Keratinocyte (primary cell): Measurements from ENCODE around the gene CLEC16A. TPM values are rescaled to one million over a fixed set of nuclear protein-coding genes. Genes with fewer than 3 reads are reported as not detected.

ENCODE experiments used
- DNase-seq: peaks from one replicate; pipeline ENCODE4 v3.0.0-alpha.2; 2011; ENCODE audit warnings: low read depth, missing footprints, low spot score
- FAIRE-seq: peaks from 2 replicates; lab custom pipeline; 2011; peaks lifted over from hg19 to GRCh38; lab: Jason Lieb, UNC
- H2AFZ ChIP-seq: 2 replicates; pipeline ENCODE4 v1.6.0; 2012; ENCODE audit warnings: low read length, control low read depth, inconsistent platforms; ENCODE audit not compliant: control insufficient read depth
- H3K27ac ChIP-seq: 2 replicates; pipeline ENCODE4 v1.5.1; 2011; ENCODE audit warnings: low read length; ENCODE audit not compliant: control insufficient read depth, insufficient read depth
- H3K27me3 ChIP-seq: 3 replicates; pipeline ENCODE4 v1.6.0; 2011; ENCODE audit warnings: low read length; ENCODE audit not compliant: control insufficient read depth, insufficient read depth; ENCODE audit errors: extremely low read depth
- H3K36me3 ChIP-seq, 2 experiments: 2 replicates in 1 of 2; 3 replicates in 1 of 2; pipeline ENCODE4 v1.5.1; 2011; ENCODE audit warnings: low read length in 2 of 2, mild to moderate bottlenecking in 1 of 2; ENCODE audit not compliant: control insufficient read depth in 2 of 2, insufficient read depth in 2 of 2; ENCODE audit errors: extremely low read depth in 1 of 2
- H3K4me1 ChIP-seq: 3 replicates; pipeline ENCODE4 v1.5.1; 2011; ENCODE audit warnings: low read length; ENCODE audit not compliant: control insufficient read depth, insufficient read depth; ENCODE audit errors: extremely low read depth
- H3K4me2 ChIP-seq: 3 replicates; pipeline ENCODE4 v1.6.0; 2011; ENCODE audit warnings: low read depth, low read length; ENCODE audit not compliant: control insufficient read depth, insufficient read depth; ENCODE audit errors: extremely low read depth
- H3K4me3 ChIP-seq, 3 experiments: fragments of 200-600 bp in 1 of 3; sonication (generic) in 1 of 3; 2 replicates in 2 of 3; 3 replicates in 1 of 3; pipeline ENCODE4 v1.5.1; 2011 to 2016; ENCODE audit warnings: low read length in 3 of 3, mild to moderate bottlenecking in 3 of 3, control low read depth in 2 of 3, inconsistent platforms in 1 of 3, low read depth in 1 of 3, mixed read lengths in 1 of 3, mixed run types in 1 of 3, moderate library complexity in 1 of 3; ENCODE audit not compliant: control insufficient read depth in 2 of 3, insufficient read depth in 2 of 3; ENCODE audit errors: extremely low read depth in 1 of 3
- H3K79me2 ChIP-seq: 2 replicates; pipeline ENCODE4 v1.6.0; 2012; ENCODE audit warnings: low read length; ENCODE audit not compliant: control insufficient read depth, insufficient read depth
- H3K9ac ChIP-seq: 3 replicates; pipeline ENCODE4 v1.6.0; 2011; ENCODE audit warnings: low read length; ENCODE audit not compliant: control insufficient read depth, insufficient read depth; ENCODE audit errors: extremely low read depth
- H3K9me1 ChIP-seq: 3 replicates; pipeline ENCODE4 v1.6.0; 2011; ENCODE audit warnings: low read length; ENCODE audit not compliant: control insufficient read depth, insufficient read depth; ENCODE audit errors: extremely low read depth
- H3K9me3 ChIP-seq: 2 replicates; pipeline ENCODE4 v1.5.1; 2012; ENCODE audit warnings: low read depth, low read length; ENCODE audit not compliant: control insufficient read depth
- H4K20me1 ChIP-seq: 3 replicates; pipeline ENCODE4 v1.6.0; 2011; ENCODE audit warnings: low read length; ENCODE audit not compliant: control insufficient read depth, insufficient read depth; ENCODE audit errors: extremely low read depth
- CTCF ChIP-seq, 3 experiments: IDR thresholded peaks in 1 of 3; conservative IDR thresholded peaks in 1 of 3; optimal IDR thresholded peaks in 1 of 3; 2 replicates in 2 of 3; 3 replicates in 1 of 3; pipeline versions ENCODE3 to v1.5.1; 2011; ENCODE audit warnings: low read length in 3 of 3, mild to moderate bottlenecking in 3 of 3, moderate library complexity in 2 of 3, control low read depth in 1 of 3, inconsistent platforms in 1 of 3; ENCODE audit not compliant: insufficient read depth in 2 of 3; ENCODE audit errors: extremely low read depth in 1 of 3
- EZH2 ChIP-seq: IDR thresholded peaks from one replicate; pipeline ENCODE4 v1.6.1; 2012; ENCODE audit warnings: inconsistent platforms, mild to moderate bottlenecking, low read length, moderate library complexity
- dilution Hi-C: fragments of 300-500 bp; cut with MboI; formaldehyde crosslinking; loops from one replicate; pipeline ENCODE4 v1.7.0; 2020; ENCODE audit warnings: low sequenced_read_pairs; ENCODE audit not compliant: extremely low pct_ligation_motif_present
- polyA plus RNA-seq, 5 experiments: library from polyadenylated mRNA; depleted of rRNA in 3 of 5; stranded (reverse) in 3 of 5; stranded (forward) in 1 of 5; unstranded in 1 of 5; fragments of >200 nt; gene quantifications; 1 replicate in 1 of 5; 2 replicates in 3 of 5; 3 replicates in 1 of 5; pipeline versions ENCODE4 v1.2.1 to v1.2.3, GENCODE V29; 2011 to 2012; ENCODE audit warnings: missing spikeins in 2 of 5, low read depth in 1 of 5, low replicate concordance in 1 of 5

Gene CLEC16A
- polyA plus RNA-seq, 1 donor (not counting 4 experiments of a cell fraction or from before 2014, with no cell fraction given): 9.5 TPM

GRCh38 chr16:11060842-11061241 is 116.5 kb downstream of the CLEC16A start:
- H3K9me3 ChIP-seq: no peaks in the 10 kb centered on the region
- FAIRE-seq (no peak), DNase-seq (no peak)
- no peak overlapping the region for H3K4me2 ChIP-seq
- no peaks in the 10 kb centered on the region for H3K79me2 ChIP-seq
- H3K4me3 ChIP-seq: no peak overlapping the region
- H3K36me3 ChIP-seq: peaks cover 8 to 11% of the 10 kb centered on the region in 2 experiments
- no peaks in the 10 kb centered on the region for H3K9me1 ChIP-seq
- H3K4me1 ChIP-seq: peaks cover 9% of the 10 kb centered on the region
- H3K27ac ChIP-seq: no peak overlapping the region
- no peak for TF ChIP-seq CTCF (optimal IDR thresholded peaks at IDR 0.05 in 1 of 3, IDR thresholded peaks at IDR 0.05 in 1 of 3, conservative IDR thresholded peaks at IDR 0.05 in 1 of 3; ENCODE audit: extremely low read depth in 1 of 3, insufficient read depth in 2 of 3, low read length in 3 of 3)
- no peak for TF ChIP-seq EZH2
- no peaks in the 10 kb centered on the region for H3K27me3 ChIP-seq
- H4K20me1 ChIP-seq: no peaks in the 10 kb centered on the region
- dilution Hi-C loops: no loop called here
- H2AFZ ChIP-seq: no peak overlapping the region
- no peak overlapping the region for H3K9ac ChIP-seq

GRCh38 chr16:11061629-11062270 is 117.4 kb downstream of the CLEC16A start:
- Histone ChIP-seq H3K27ac (no peak overlapping the region), H3K4me3 (no peak overlapping the region), H3K9me1 (no peaks in the 10 kb centered on the region), H3K4me1 (peaks cover 7% of the 10 kb centered on the region), H3K79me2 (no peaks in the 10 kb centered on the region), H3K4me2 (no peak overlapping the region), H3K9ac (no peak overlapping the region), H2AFZ (no peak overlapping the region), H3K9me3 (no peaks in the 10 kb centered on the region), H3K27me3 (no peaks in the 10 kb centered on the region), H4K20me1 (no peaks in the 10 kb centered on the region), H3K36me3 (peaks cover 7 to 11% of the 10 kb centered on the region in 2 experiments)
- FAIRE-seq (no peak), DNase-seq (no peak)
- TF ChIP-seq EZH2 (no peak), CTCF (optimal IDR thresholded peaks at IDR 0.05 in 1 of 3, IDR thresholded peaks at IDR 0.05 in 1 of 3, conservative IDR thresholded peaks at IDR 0.05 in 1 of 3; ENCODE audit: extremely low read depth in 1 of 3, insufficient read depth in 2 of 3, low read length in 3 of 3) (no peak)
- dilution Hi-C loops: no loop called here
